ENCODE measurements around the gene CHIC1.

GRCh38 chrX:73561801-73562200 is 1.2 kb upstream of the CHIC1 start:
- TF ChIP-seq CTCF (IDR thresholded peaks at IDR 0.05) (no peak), ZFX (IDR thresholded peaks at IDR 0.05; ENCODE audit: borderline replicate concordance) (no peak)

Data from 22Rv1 (cell line).